ENCODE measurements around the gene NEMP1.

GRCh38 chr12:57072661-57073060, 5.9 kb downstream of the NEMP1 start:
- no peak for TF ChIP-seq ZNF350 (CRISPR knock-in tag; IDR thresholded peaks at IDR 0.05; ENCODE audit: borderline replicate concordance, low read depth)
- no peak for TF ChIP-seq HNF4A (CRISPR knock-in tag; IDR thresholded peaks at IDR 0.05)
- no peak for TF ChIP-seq CTCF (CRISPR knock-in tag; IDR thresholded peaks at IDR 0.05)

All from HepG2 (cell line).